GM12865 (cell line): ENCODE results near the gene RBM19.

ENCODE experiments used
- DNase-seq: peaks from one replicate; pipeline ENCODE4 v3.0.0; 2010; ENCODE audit warnings: low read depth
- H3K4me3 ChIP-seq: 2 replicates; pipeline ENCODE4 v1.5.1; 2011; ENCODE audit warnings: mild to moderate bottlenecking, low read depth, low read length, control low read depth
- CTCF ChIP-seq: IDR thresholded peaks from 2 replicates; pipeline ENCODE4 v1.5.1; 2011; ENCODE audit warnings: low read length, control low read depth, low read depth, inconsistent platforms; ENCODE audit not compliant: insufficient read depth; ENCODE audit errors: missing control alignments

The RBM19 gene

GRCh38 chr12:113852695-113853490 is 113.2 kb downstream of the RBM19 start:
- no peak for TF ChIP-seq CTCF
- H3K4me3 ChIP-seq, result no peak overlapping the region
- no peak for DNase-seq

- no peak overlapping the region for H3K4me3 ChIP-seq
- TF ChIP-seq CTCF, result no peak
- DNase-seq, result no peak
Measured at GRCh38 chr12:113852264-113852663, 113.9 kb downstream of the RBM19 start.

- DNase-seq, result no peak
- no peak for TF ChIP-seq CTCF
- no peak overlapping the region for H3K4me3 ChIP-seq
Measured at GRCh38 chr12:113850309-113851056, 115.6 kb downstream of the RBM19 start.

- no peak for DNase-seq
Measured at GRCh38 chr12:113847856-113848255, 118.3 kb downstream of the RBM19 start.

GRCh38 chr12:113846883-113847755 is 119.0 kb downstream of the RBM19 start:
- TF ChIP-seq CTCF, result no peak
- no peak for DNase-seq

More at GRCh38 chr12:113847856-113848255, 118.3 kb downstream of the RBM19 start:
- H3K4me3 ChIP-seq, result no peak overlapping the region
- TF ChIP-seq CTCF, result no peak

GRCh38 chr12:113845900-113846674 is 120.0 kb downstream of the RBM19 start:
- H3K4me3 ChIP-seq, result no peak overlapping the region
- DNase-seq, result no peak
- no peak for TF ChIP-seq CTCF

More at GRCh38 chr12:113846883-113847755, 119.0 kb downstream of the RBM19 start:
- H3K4me3 ChIP-seq, result no peak overlapping the region
